ENCODE data around the gene TAL1.

DNA sequence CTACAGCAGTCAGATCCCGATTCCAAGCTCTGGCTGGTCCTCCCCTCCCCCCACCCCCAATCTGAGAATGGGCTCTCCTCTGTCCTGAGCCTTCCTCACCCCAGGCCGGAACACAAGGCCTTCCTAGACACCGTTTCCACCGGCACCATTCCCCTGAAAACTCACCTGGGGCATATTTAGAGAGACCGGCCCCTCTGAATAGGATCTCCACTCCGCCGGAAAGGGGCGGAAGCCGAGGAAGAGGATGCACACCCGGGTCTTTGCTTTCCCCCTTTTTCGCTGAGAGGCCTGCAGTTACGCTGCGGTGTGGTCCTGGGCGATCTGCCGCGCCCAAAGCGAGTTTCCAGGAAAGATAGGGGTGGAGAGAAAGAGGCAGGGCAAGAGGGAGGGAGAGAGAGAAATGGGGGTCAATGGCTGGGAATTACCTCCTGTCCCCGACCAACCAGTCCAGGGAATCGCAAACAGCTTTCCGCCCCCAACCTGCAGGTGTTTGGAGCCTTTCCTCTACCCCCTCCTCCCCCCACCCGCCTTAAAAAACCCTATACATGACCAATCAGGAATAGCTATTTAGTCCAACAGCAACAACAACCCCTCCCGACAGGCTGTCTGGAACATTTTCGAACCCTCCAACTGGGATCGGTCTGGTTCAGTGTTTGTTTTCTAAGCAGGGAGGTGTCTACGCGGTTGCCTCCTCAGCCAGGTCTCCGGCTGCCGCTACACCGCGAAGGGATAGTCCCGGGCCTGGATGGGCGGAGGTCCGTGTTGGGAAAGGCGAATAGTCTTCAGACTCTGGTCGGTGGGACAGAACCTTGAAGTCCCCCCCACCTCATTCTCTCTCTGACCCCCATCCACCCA, 2.8 kb downstream of the TAL1 start:
- TF ChIP-seq, protein P1, sequence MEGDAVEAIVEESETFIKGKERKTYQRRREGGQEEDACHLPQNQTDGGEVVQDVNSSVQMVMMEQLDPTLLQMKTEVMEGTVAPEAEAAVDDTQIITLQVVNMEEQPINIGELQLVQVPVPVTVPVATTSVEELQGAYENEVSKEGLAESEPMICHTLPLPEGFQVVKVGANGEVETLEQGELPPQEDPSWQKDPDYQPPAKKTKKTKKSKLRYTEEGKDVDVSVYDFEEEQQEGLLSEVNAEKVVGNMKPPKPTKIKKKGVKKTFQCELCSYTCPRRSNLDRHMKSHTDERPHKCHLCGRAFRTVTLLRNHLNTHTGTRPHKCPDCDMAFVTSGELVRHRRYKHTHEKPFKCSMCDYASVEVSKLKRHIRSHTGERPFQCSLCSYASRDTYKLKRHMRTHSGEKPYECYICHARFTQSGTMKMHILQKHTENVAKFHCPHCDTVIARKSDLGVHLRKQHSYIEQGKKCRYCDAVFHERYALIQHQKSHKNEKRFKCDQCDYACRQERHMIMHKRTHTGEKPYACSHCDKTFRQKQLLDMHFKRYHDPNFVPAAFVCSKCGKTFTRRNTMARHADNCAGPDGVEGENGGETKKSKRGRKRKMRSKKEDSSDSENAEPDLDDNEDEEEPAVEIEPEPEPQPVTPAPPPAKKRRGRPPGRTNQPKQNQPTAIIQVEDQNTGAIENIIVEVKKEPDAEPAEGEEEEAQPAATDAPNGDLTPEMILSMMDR (IDR thresholded peaks at IDR 0.05; ENCODE audit: low read length) = no peak
- no peak for TF ChIP-seq EZH2 (IDR thresholded peaks at IDR 0.05; ENCODE audit: borderline replicate concordance, low read length)

All from OCI-LY1 (cell line).